ENCODE data around the gene PRELID3B. TPM values are rescaled to one million over a fixed set of nuclear protein-coding genes. Genes with fewer than 3 reads are reported as not detected.

Gene PRELID3B
- total and polyA plus RNA-seq, 2 of the 13 experiments (the other 11 are each of a cell fraction or from before 2014, with no cell fraction given) = 23.3 to 42.6 TPM

DNA sequence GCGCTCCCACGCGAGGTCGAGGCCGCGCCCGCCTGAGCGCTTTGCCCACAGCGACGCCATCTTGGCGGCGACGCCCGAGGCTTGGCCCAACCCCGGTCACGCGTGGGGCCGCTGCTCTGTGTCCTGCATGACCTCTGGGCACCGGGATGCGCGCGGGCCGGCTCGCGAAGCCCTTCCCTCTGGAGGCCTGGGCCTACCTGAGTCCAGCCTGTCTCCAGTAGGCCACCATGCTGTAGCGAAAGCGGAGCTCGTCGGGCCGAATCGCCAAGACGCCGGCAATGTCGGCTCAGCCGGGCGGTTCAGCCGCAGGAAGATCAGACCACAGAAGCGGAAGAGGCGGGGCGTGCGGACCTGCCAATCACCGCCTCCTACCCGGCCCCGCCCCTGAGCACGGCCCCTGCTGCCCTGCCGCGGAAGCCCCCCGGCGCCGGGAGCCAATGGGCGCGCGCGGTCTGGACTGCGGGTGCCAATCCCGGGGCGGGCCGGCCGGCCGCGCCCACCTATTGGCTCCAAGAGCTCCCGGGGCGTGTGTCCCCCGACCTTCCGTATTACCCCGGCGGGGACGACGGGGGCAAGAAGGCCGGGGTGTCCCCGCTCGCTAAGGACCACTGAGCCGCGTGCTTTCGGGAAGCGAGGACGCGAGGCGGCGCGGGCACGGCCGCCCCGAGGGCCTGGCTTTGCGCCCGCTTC is 10.4 kb downstream of the PRELID3B start, which contains the start of gene ATP5F1E (continued):
- no peak for TF ChIP-seq POLR2AphosphoS2 (IDR thresholded peaks at IDR 0.05; ENCODE audit: low read depth, low read length)
- TF ChIP-seq STAT5B (CRISPR knock-in tag; IDR thresholded peaks at IDR 0.05) = peak; percentile 69
- TF ChIP-seq, protein P1, sequence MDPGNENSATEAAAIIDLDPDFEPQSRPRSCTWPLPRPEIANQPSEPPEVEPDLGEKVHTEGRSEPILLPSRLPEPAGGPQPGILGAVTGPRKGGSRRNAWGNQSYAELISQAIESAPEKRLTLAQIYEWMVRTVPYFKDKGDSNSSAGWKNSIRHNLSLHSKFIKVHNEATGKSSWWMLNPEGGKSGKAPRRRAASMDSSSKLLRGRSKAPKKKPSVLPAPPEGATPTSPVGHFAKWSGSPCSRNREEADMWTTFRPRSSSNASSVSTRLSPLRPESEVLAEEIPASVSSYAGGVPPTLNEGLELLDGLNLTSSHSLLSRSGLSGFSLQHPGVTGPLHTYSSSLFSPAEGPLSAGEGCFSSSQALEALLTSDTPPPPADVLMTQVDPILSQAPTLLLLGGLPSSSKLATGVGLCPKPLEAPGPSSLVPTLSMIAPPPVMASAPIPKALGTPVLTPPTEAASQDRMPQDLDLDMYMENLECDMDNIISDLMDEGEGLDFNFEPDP (CRISPR knock-in tag; conservative IDR thresholded peaks at IDR 0.05) = no peak
- TF ChIP-seq ZNF678 (CRISPR knock-in tag; IDR thresholded peaks at IDR 0.05) = peak; percentile 97
- no peak for TF ChIP-seq NONO (IDR thresholded peaks at IDR 0.05)
- TF ChIP-seq NONO (CRISPR knock-in tag; conservative IDR thresholded peaks at IDR 0.05) = peak; percentile 95
- peak; percentile 91 for TF ChIP-seq MXD4 (CRISPR knock-in tag; IDR thresholded peaks at IDR 0.05)
- no peak for TF ChIP-seq KAT2B (IDR thresholded peaks at IDR 0.05; ENCODE audit: borderline replicate concordance, low read depth, low read length)
- peak; percentile 92 for TF ChIP-seq ZIK1 (CRISPR knock-in tag; IDR thresholded peaks at IDR 0.05; ENCODE audit: borderline replicate concordance, low read depth)
- TF ChIP-seq ATM (IDR thresholded peaks at IDR 0.05; ENCODE audit: borderline replicate concordance) = no peak
- peak; percentile 87 for TF ChIP-seq FOXC1 (CRISPR knock-in tag; IDR thresholded peaks at IDR 0.05; ENCODE audit: borderline replicate concordance)
- TF ChIP-seq CHD4 (IDR thresholded peaks at IDR 0.05; ENCODE audit: borderline replicate concordance, low read length) = no peak
- TF ChIP-seq ZSCAN21 (CRISPR knock-in tag; IDR thresholded peaks at IDR 0.05; ENCODE audit: borderline replicate concordance) = peak; percentile 95
- TF ChIP-seq, protein P2, sequence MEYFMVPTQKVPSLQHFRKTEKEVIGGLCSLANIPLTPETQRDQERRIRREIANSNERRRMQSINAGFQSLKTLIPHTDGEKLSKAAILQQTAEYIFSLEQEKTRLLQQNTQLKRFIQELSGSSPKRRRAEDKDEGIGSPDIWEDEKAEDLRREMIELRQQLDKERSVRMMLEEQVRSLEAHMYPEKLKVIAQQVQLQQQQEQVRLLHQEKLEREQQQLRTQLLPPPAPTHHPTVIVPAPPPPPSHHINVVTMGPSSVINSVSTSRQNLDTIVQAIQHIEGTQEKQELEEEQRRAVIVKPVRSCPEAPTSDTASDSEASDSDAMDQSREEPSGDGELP (IDR thresholded peaks at IDR 0.05; ENCODE audit: borderline replicate concordance, low read depth) = peak; percentile 44; the same call in 1 of the 2 replicates
- TF ChIP-seq, protein P3, sequence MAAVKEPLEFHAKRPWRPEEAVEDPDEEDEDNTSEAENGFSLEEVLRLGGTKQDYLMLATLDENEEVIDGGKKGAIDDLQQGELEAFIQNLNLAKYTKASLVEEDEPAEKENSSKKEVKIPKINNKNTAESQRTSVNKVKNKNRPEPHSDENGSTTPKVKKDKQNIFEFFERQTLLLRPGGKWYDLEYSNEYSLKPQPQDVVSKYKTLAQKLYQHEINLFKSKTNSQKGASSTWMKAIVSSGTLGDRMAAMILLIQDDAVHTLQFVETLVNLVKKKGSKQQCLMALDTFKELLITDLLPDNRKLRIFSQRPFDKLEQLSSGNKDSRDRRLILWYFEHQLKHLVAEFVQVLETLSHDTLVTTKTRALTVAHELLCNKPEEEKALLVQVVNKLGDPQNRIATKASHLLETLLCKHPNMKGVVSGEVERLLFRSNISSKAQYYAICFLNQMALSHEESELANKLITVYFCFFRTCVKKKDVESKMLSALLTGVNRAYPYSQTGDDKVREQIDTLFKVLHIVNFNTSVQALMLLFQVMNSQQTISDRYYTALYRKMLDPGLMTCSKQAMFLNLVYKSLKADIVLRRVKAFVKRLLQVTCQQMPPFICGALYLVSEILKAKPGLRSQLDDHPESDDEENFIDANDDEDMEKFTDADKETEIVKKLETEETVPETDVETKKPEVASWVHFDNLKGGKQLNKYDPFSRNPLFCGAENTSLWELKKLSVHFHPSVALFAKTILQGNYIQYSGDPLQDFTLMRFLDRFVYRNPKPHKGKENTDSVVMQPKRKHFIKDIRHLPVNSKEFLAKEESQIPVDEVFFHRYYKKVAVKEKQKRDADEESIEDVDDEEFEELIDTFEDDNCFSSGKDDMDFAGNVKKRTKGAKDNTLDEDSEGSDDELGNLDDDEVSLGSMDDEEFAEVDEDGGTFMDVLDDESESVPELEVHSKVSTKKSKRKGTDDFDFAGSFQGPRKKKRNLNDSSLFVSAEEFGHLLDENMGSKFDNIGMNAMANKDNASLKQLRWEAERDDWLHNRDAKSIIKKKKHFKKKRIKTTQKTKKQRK (IDR thresholded peaks at IDR 0.05; ENCODE audit: low read length) = no peak
- TF ChIP-seq, protein P4, sequence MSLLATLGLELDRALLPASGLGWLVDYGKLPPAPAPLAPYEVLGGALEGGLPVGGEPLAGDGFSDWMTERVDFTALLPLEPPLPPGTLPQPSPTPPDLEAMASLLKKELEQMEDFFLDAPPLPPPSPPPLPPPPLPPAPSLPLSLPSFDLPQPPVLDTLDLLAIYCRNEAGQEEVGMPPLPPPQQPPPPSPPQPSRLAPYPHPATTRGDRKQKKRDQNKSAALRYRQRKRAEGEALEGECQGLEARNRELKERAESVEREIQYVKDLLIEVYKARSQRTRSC (CRISPR knock-in tag; IDR thresholded peaks at IDR 0.05; ENCODE audit: low read depth) = peak; percentile 74; the same call in 1 of the 2 replicates
- TF ChIP-seq ZNF768 (CRISPR knock-in tag; IDR thresholded peaks at IDR 0.05) = peak; percentile 71
- TF ChIP-seq NFKBIZ (CRISPR knock-in tag; IDR thresholded peaks at IDR 0.05) = peak; percentile 84; the same call in 1 of the 2 replicates
- TF ChIP-seq ZNF552 (CRISPR knock-in tag; IDR thresholded peaks at IDR 0.05; ENCODE audit: borderline replicate concordance) = peak; percentile 97
- TF ChIP-seq PITX1 (CRISPR knock-in tag; IDR thresholded peaks at IDR 0.05) = peak; percentile 67; the same call in 1 of the 2 replicates
- TF ChIP-seq TAF1 (CRISPR knock-in tag; IDR thresholded peaks at IDR 0.05) = peak; percentile 96
- TF ChIP-seq ZNF883 (CRISPR knock-in tag; IDR thresholded peaks at IDR 0.05; ENCODE audit: not compliant biosample characterization) = peak; percentile 95
- TF ChIP-seq ZBTB21 (CRISPR knock-in tag; IDR thresholded peaks at IDR 0.05) = no peak; the same call in 1 of the 2 replicates
- peak; percentile 38; the same call in 1 of the 2 replicates for TF ChIP-seq TBP (CRISPR knock-in tag; IDR thresholded peaks at IDR 0.05)
- peak; percentile 4; the same call in 1 of the 2 replicates for TF ChIP-seq ZNF652 (CRISPR knock-in tag; IDR thresholded peaks at IDR 0.05; ENCODE audit: borderline replicate concordance, low read depth)

Measured in HepG2 (cell line).